Activated naive CD8-positive, alpha-beta T cell treated with anti-CD3 and anti-CD28 coated beads, Interleukin-2, amount 10 ng/mL, durations not matched to agents 7 days and 5 days (primary cell): ENCODE measurements around the gene NTF3. TPM values are rescaled to one million over a fixed set of nuclear protein-coding genes. Genes with fewer than 3 reads are reported as not detected.

Experiments used
- ATAC-seq: fragments of 150-1000 bp; cut with Tn5 transposase; one replicate; pipeline ENCODE4 v1.10.0; 2021; ENCODE audit warnings: low read depth, moderate library complexity
- POLR2A ChIA-PET: fragments of 350-600 bp; sonication (Branson Sonifier 250); formaldehyde crosslinking; loops from one replicate; lab custom pipeline; 2021; ENCODE audit warnings: antibody characterized with exemption; lab: Charles Lee
- DNase-seq: peaks from one replicate; pipeline ENCODE4 v3.0.0; 2021
- H3K27ac Mint-ChIP-seq: one replicate; pipeline ENCODE4 v1.8.0; 2022; ENCODE audit warnings: mild to moderate bottlenecking, mixed read lengths
- H3K27me3 Mint-ChIP-seq: one replicate; pipeline ENCODE4 v1.8.0; 2022; ENCODE audit warnings: mild to moderate bottlenecking, moderate library complexity, mixed read lengths
- H3K36me3 Mint-ChIP-seq: one replicate; pipeline ENCODE4 v1.8.0; 2021; ENCODE audit warnings: mild to moderate bottlenecking, mixed read lengths
- H3K4me1 Mint-ChIP-seq: one replicate; pipeline ENCODE4 v1.8.0; 2021; ENCODE audit warnings: mixed read lengths
- H3K4me3 Mint-ChIP-seq: one replicate; pipeline ENCODE4 v1.8.0; 2022; ENCODE audit warnings: mild to moderate bottlenecking, moderate library complexity, mixed read lengths
- H3K9me3 Mint-ChIP-seq: one replicate; pipeline ENCODE4 v1.8.0; 2021; ENCODE audit warnings: mixed read lengths
- total RNA-seq, 2 experiments: library from RNA; stranded (reverse); gene quantifications; one replicate each; pipeline ENCODE4 v1.2.3, GENCODE V29; 2021

NTF3 gene
- total RNA-seq, 2 experiments from 2014 or later, result not detected

- Mint-ChIP-seq H3K27me3 (peaks cover 7% of the 10 kb centered on the region), H3K4me1 (no peaks in the 10 kb centered on the region), H3K36me3 (no peaks in the 10 kb centered on the region), H3K4me3 (no peak overlapping the region), H3K27ac (no peak overlapping the region), H3K9me3 (no peaks in the 10 kb centered on the region)
- DNase-seq (no peak), ATAC-seq (no peak)
- POLR2A ChIA-PET, result no interaction called here
Observed at GRCh38 chr12:5409619-5410018, 22.3 kb upstream of the NTF3 start.

GRCh38 chr12:5416571-5416970 lies 15.3 kb upstream of the NTF3 start:
- Mint-ChIP-seq H3K4me1 (no peaks in the 10 kb centered on the region), H3K27me3 (peaks cover 7% of the 10 kb centered on the region), H3K4me3 (no peak overlapping the region), H3K9me3 (no peaks in the 10 kb centered on the region), H3K36me3 (no peaks in the 10 kb centered on the region), H3K27ac (no peak overlapping the region)
- POLR2A ChIA-PET, result no interaction called here
- DNase-seq (no peak), ATAC-seq (no peak)

GRCh38 chr12:5417500-5417899 lies 14.4 kb upstream of the NTF3 start:
- H3K36me3 Mint-ChIP-seq, result no peaks in the 10 kb centered on the region
- no peak overlapping the region for H3K27ac Mint-ChIP-seq
- H3K9me3 Mint-ChIP-seq, result no peaks in the 10 kb centered on the region
- H3K4me3 Mint-ChIP-seq, result no peak overlapping the region
- H3K27me3 Mint-ChIP-seq, result peaks cover 7% of the 10 kb centered on the region
- DNase-seq (no peak), ATAC-seq (no peak)
- H3K4me1 Mint-ChIP-seq, result no peaks in the 10 kb centered on the region
- POLR2A ChIA-PET, result no interaction called here

GRCh38 chr12:5428332-5429221 lies 3.3 kb upstream of the NTF3 start:
- DNase-seq (no peak), ATAC-seq (no peak)
- H3K27ac Mint-ChIP-seq, result no peak overlapping the region
- peaks cover 54% of the 10 kb centered on the region for H3K27me3 Mint-ChIP-seq
- H3K9me3 Mint-ChIP-seq, result no peaks in the 10 kb centered on the region
- peaks cover 1% of the 10 kb centered on the region for H3K36me3 Mint-ChIP-seq
- H3K4me3 Mint-ChIP-seq, result no peak overlapping the region
- H3K4me1 Mint-ChIP-seq, result peaks cover 8% of the 10 kb centered on the region
- POLR2A ChIA-PET, result no interaction called here

GRCh38 chr12:5429741-5430557 lies 2.0 kb upstream of the NTF3 start:
- no peak overlapping the region for H3K4me3 Mint-ChIP-seq
- DNase-seq (no peak), ATAC-seq (no peak)
- peaks cover 53% of the 10 kb centered on the region for H3K27me3 Mint-ChIP-seq
- no peak overlapping the region for H3K27ac Mint-ChIP-seq
- H3K4me1 Mint-ChIP-seq, result peaks cover 8% of the 10 kb centered on the region
- POLR2A ChIA-PET, result no interaction called here
- H3K36me3 Mint-ChIP-seq, result peaks cover 1% of the 10 kb centered on the region
- no peaks in the 10 kb centered on the region for H3K9me3 Mint-ChIP-seq

GRCh38 chr12:5430641-5431603 lies 986 bp upstream of the NTF3 start:
- H3K4me3 Mint-ChIP-seq, result no peak overlapping the region
- H3K4me1 Mint-ChIP-seq, result peaks cover 8% of the 10 kb centered on the region
- H3K9me3 Mint-ChIP-seq, result no peaks in the 10 kb centered on the region
- peaks cover 51% of the 10 kb centered on the region for H3K27me3 Mint-ChIP-seq
- DNase-seq, result no peak
- peaks cover 1% of the 10 kb centered on the region for H3K36me3 Mint-ChIP-seq
- POLR2A ChIA-PET, result no interaction called here
- no peak overlapping the region for H3K27ac Mint-ChIP-seq
- no peak for ATAC-seq

GRCh38 chr12:5433081-5433844 lies 1.4 kb downstream of the NTF3 start:
- no peak for ATAC-seq
- H3K27me3 Mint-ChIP-seq, result peaks cover 55% of the 10 kb centered on the region
- H3K9me3 Mint-ChIP-seq, result no peaks in the 10 kb centered on the region
- no peak overlapping the region for H3K27ac Mint-ChIP-seq
- peaks cover 8% of the 10 kb centered on the region for H3K4me1 Mint-ChIP-seq
- H3K36me3 Mint-ChIP-seq, result peaks cover 1% of the 10 kb centered on the region
- no peak for DNase-seq
- no peak overlapping the region for H3K4me3 Mint-ChIP-seq
- POLR2A ChIA-PET, result no interaction called here

- H3K4me1 Mint-ChIP-seq, result peaks cover 8% of the 10 kb centered on the region
- H3K4me3 Mint-ChIP-seq, result no peak overlapping the region
- H3K27ac Mint-ChIP-seq, result no peak overlapping the region
- DNase-seq (no peak), ATAC-seq (no peak)
- H3K27me3 Mint-ChIP-seq, result peaks cover 49% of the 10 kb centered on the region
- peaks cover 1% of the 10 kb centered on the region for H3K36me3 Mint-ChIP-seq
- POLR2A ChIA-PET, result no interaction called here
- H3K9me3 Mint-ChIP-seq, result no peaks in the 10 kb centered on the region
Observed at GRCh38 chr12:5433845-5434646, 2.1 kb downstream of the NTF3 start.

- no peak overlapping the region for H3K27ac Mint-ChIP-seq
- ATAC-seq, result no peak
- POLR2A ChIA-PET, result no interaction called here
Observed at GRCh38 chr12:5434647-5435560, 3.0 kb downstream of the NTF3 start.

GRCh38 chr12:5437182-5437583 lies 5.3 kb downstream of the NTF3 start:
- DNase-seq (no peak), ATAC-seq (no peak)
- Mint-ChIP-seq H3K36me3 (peaks cover 1% of the 10 kb centered on the region), H3K4me1 (peaks cover 2% of the 10 kb centered on the region), H3K4me3 (no peak overlapping the region), H3K27ac (no peak overlapping the region), H3K27me3 (peaks cover 29% of the 10 kb centered on the region), H3K9me3 (no peaks in the 10 kb centered on the region)
- POLR2A ChIA-PET, result no interaction called here

More at GRCh38 chr12:5434647-5435560, 3.0 kb downstream of the NTF3 start:
- DNase-seq, result no peak
- H3K36me3 Mint-ChIP-seq, result peaks cover 1% of the 10 kb centered on the region
- H3K4me1 Mint-ChIP-seq, result peaks cover 8% of the 10 kb centered on the region
- no peak overlapping the region for H3K4me3 Mint-ChIP-seq
- no peaks in the 10 kb centered on the region for H3K9me3 Mint-ChIP-seq
- H3K27me3 Mint-ChIP-seq, result peaks cover 41% of the 10 kb centered on the region

- Mint-ChIP-seq H3K27ac (no peak overlapping the region), H3K36me3 (no peaks in the 10 kb centered on the region), H3K4me1 (no peaks in the 10 kb centered on the region), H3K9me3 (no peaks in the 10 kb centered on the region), H3K4me3 (no peak overlapping the region), H3K27me3 (peaks cover 25% of the 10 kb centered on the region)
- POLR2A ChIA-PET, result no interaction called here
- ATAC-seq (no peak), DNase-seq (no peak)
Observed at GRCh38 chr12:5437589-5437988, 5.7 kb downstream of the NTF3 start.
